GM12872 (cell line): ENCODE results near the gene UGT1A6.

ENCODE experiments used
- CTCF ChIP-seq: IDR thresholded peaks from 3 replicates; pipeline ENCODE4 v1.5.1; 2011; ENCODE audit warnings: low read depth, mild to moderate bottlenecking, low read length, moderate library complexity; ENCODE audit not compliant: insufficient read depth

UGT1A6 gene

GRCh38 chr2:233689501-233689900 lies 3.2 kb upstream of the UGT1A6 start:
- TF ChIP-seq CTCF, result no peak

- no peak for TF ChIP-seq CTCF
These were observed 2.2 kb upstream of the UGT1A6 start for GRCh38 chr2:233690444-233690843.

- no peak for TF ChIP-seq CTCF
These were observed 952 bp upstream of the UGT1A6 start for GRCh38 chr2:233691443-233692433.

- TF ChIP-seq CTCF, result no peak
These were observed 1.3 kb downstream of the UGT1A6 start for GRCh38 chr2:233693963-233694362.

GRCh38 chr2:233698740-233699139 lies 6.0 kb downstream of the UGT1A6 start:
- no peak for TF ChIP-seq CTCF

GRCh38 chr2:233699424-233700027 lies 6.8 kb downstream of the UGT1A6 start:
- TF ChIP-seq CTCF, result no peak

- TF ChIP-seq CTCF, result no peak
These were observed 7.4 kb downstream of the UGT1A6 start for GRCh38 chr2:233700028-233700635.
